HEK293 (cell line): ENCODE measurements around the gene DYDC1.

Experiments
- HOXA7 ChIP-seq: sonication (generic); formaldehyde crosslinking; IDR thresholded peaks from 2 replicates; pipeline ENCODE4 v1.8.1; 2022; ENCODE audit warnings: missing genetic modification reagents, borderline replicate concordance
- SALL2 ChIP-seq: fragments of 450-650 bp; formaldehyde crosslinking; IDR thresholded peaks from 2 replicates; pipeline ENCODE4 v1.5.0; 2017; ENCODE audit warnings: missing biosample characterization, mild to moderate bottlenecking, missing genetic modification characterization, borderline replicate concordance
- SETDB1 ChIP-seq: IDR thresholded peaks from one replicate; pipeline ENCODE4 v1.6.1; 2017; ENCODE audit warnings: mild to moderate bottlenecking, low read length, moderate library complexity, mixed read lengths; ENCODE audit not compliant: insufficient read length
- TCF7L2 ChIP-seq: IDR thresholded peaks from 2 replicates; pipeline ENCODE4 v1.6.1; 2011; ENCODE audit warnings: low read depth, mild to moderate bottlenecking, inconsistent platforms, low read length, moderate library complexity, borderline replicate concordance
- TRIM28 ChIP-seq: IDR thresholded peaks from 2 replicates; pipeline ENCODE4 v1.6.1; 2011; ENCODE audit warnings: low read length, control low read depth, borderline replicate concordance
- ZBTB20 ChIP-seq: fragments of 450-650 bp; formaldehyde crosslinking; IDR thresholded peaks from 2 replicates; pipeline ENCODE4 v1.5.1; 2016; ENCODE audit warnings: missing biosample characterization, missing genetic modification characterization
- ZNF114 ChIP-seq: fragments of 450-650 bp; formaldehyde crosslinking; IDR thresholded peaks from 2 replicates; pipeline ENCODE4 v1.5.0; 2017; ENCODE audit warnings: missing biosample characterization, missing genetic modification characterization
- ZNF133 ChIP-seq: fragments of 450-650 bp; formaldehyde crosslinking; IDR thresholded peaks from 2 replicates; pipeline ENCODE4 v1.5.1; 2016; ENCODE audit warnings: missing biosample characterization, missing genetic modification characterization
- ZNF140 ChIP-seq: fragments of 450-650 bp; formaldehyde crosslinking; IDR thresholded peaks from 2 replicates; pipeline ENCODE4 v1.5.1; 2016; ENCODE audit warnings: missing biosample characterization, missing genetic modification characterization
- ZNF555 ChIP-seq: fragments of 450-650 bp; formaldehyde crosslinking; conservative IDR thresholded peaks from 2 replicates; pipeline ENCODE4 v1.5.1; 2017; ENCODE audit warnings: missing biosample characterization, mild to moderate bottlenecking, missing genetic modification characterization, inconsistent platforms
- ZNF561 ChIP-seq: fragments of 450-650 bp; IDR thresholded peaks from 2 replicates; pipeline ENCODE4 v1.5.1; 2018; ENCODE audit warnings: missing biosample characterization, missing genetic modification characterization, borderline replicate concordance
- TF ChIP-seq, protein P1 (sequence below): fragments of 450-650 bp; formaldehyde crosslinking; IDR thresholded peaks from 2 replicates; pipeline ENCODE4 v1.5.1; 2016; ENCODE audit warnings: missing biosample characterization, missing genetic modification characterization
- TF ChIP-seq, protein P2 (sequence below): fragments of 450-650 bp; formaldehyde crosslinking; IDR thresholded peaks from 2 replicates; pipeline ENCODE4 v1.5.1; 2016; ENCODE audit warnings: missing biosample characterization, missing genetic modification characterization
- TF ChIP-seq, protein P3 (sequence below): fragments of 450-650 bp; formaldehyde crosslinking; IDR thresholded peaks from 2 replicates; pipeline ENCODE4 v1.5.1; 2016; ENCODE audit warnings: missing biosample characterization, missing genetic modification characterization

DNA sequence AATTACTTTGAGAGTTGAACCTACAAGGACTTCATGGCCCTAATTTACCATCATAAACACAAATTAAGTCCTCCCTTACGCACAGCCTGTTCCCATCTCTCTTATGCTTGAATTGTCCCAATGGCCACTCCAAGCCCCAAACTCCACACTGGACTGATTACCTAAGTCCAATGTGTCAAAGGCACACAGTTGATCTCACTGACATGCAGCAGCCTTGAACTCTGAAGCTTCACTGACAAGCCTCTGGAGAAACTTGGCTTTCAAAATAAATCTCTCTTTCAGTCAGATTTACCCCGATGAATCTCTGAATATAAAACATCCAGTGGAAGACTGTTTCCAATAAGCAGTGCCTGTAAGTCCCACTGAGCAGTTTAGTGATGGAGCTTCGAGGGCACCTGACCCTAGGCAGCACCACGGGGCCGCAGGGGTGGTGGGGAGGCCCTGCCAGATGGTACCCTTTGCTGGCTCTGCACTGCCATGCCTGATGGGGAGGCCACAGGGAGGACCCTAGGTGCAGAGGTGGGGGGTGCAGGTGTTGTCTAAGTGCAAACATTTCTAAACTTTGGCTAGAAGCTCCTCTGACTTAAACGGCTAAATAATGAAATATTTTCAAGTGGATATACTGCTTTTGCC is 63.8 kb downstream of the DYDC1 start:
- TF ChIP-seq SETDB1 (no peak), ZNF114 (tag by site-specific recombination) (no peak), HOXA7 (no peak), ZBTB20 (tag by site-specific recombination) (no peak), ZNF561 (tag by site-specific recombination) (no peak), ZNF555 (tag by site-specific recombination) (no peak), ZNF140 (tag by site-specific recombination) (no peak), ZNF133 (no peak), SALL2 (tag by site-specific recombination) (no peak), TRIM28 (no peak), TCF7L2 (no peak)
- TF ChIP-seq, protein P1, sequence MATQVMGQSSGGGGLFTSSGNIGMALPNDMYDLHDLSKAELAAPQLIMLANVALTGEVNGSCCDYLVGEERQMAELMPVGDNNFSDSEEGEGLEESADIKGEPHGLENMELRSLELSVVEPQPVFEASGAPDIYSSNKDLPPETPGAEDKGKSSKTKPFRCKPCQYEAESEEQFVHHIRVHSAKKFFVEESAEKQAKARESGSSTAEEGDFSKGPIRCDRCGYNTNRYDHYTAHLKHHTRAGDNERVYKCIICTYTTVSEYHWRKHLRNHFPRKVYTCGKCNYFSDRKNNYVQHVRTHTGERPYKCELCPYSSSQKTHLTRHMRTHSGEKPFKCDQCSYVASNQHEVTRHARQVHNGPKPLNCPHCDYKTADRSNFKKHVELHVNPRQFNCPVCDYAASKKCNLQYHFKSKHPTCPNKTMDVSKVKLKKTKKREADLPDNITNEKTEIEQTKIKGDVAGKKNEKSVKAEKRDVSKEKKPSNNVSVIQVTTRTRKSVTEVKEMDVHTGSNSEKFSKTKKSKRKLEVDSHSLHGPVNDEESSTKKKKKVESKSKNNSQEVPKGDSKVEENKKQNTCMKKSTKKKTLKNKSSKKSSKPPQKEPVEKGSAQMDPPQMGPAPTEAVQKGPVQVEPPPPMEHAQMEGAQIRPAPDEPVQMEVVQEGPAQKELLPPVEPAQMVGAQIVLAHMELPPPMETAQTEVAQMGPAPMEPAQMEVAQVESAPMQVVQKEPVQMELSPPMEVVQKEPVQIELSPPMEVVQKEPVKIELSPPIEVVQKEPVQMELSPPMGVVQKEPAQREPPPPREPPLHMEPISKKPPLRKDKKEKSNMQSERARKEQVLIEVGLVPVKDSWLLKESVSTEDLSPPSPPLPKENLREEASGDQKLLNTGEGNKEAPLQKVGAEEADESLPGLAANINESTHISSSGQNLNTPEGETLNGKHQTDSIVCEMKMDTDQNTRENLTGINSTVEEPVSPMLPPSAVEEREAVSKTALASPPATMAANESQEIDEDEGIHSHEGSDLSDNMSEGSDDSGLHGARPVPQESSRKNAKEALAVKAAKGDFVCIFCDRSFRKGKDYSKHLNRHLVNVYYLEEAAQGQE (tag by site-specific recombination) = no peak
- TF ChIP-seq, protein P2, sequence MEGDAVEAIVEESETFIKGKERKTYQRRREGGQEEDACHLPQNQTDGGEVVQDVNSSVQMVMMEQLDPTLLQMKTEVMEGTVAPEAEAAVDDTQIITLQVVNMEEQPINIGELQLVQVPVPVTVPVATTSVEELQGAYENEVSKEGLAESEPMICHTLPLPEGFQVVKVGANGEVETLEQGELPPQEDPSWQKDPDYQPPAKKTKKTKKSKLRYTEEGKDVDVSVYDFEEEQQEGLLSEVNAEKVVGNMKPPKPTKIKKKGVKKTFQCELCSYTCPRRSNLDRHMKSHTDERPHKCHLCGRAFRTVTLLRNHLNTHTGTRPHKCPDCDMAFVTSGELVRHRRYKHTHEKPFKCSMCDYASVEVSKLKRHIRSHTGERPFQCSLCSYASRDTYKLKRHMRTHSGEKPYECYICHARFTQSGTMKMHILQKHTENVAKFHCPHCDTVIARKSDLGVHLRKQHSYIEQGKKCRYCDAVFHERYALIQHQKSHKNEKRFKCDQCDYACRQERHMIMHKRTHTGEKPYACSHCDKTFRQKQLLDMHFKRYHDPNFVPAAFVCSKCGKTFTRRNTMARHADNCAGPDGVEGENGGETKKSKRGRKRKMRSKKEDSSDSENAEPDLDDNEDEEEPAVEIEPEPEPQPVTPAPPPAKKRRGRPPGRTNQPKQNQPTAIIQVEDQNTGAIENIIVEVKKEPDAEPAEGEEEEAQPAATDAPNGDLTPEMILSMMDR (tag by site-specific recombination) = no peak
- TF ChIP-seq, protein P3, sequence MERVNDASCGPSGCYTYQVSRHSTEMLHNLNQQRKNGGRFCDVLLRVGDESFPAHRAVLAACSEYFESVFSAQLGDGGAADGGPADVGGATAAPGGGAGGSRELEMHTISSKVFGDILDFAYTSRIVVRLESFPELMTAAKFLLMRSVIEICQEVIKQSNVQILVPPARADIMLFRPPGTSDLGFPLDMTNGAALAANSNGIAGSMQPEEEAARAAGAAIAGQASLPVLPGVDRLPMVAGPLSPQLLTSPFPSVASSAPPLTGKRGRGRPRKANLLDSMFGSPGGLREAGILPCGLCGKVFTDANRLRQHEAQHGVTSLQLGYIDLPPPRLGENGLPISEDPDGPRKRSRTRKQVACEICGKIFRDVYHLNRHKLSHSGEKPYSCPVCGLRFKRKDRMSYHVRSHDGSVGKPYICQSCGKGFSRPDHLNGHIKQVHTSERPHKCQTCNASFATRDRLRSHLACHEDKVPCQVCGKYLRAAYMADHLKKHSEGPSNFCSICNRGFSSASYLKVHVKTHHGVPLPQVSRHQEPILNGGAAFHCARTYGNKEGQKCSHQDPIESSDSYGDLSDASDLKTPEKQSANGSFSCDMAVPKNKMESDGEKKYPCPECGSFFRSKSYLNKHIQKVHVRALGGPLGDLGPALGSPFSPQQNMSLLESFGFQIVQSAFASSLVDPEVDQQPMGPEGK = no peak
